Endothelial cell of umbilical vein (primary cell): ENCODE results near the gene GRIA1.

ENCODE experiments used
- EZH2 ChIP-seq: IDR thresholded peaks from 2 replicates; pipeline ENCODE4 v1.6.1; 2012; ENCODE audit warnings: borderline replicate concordance, low read depth, mild to moderate bottlenecking, moderate library complexity, low read length, inconsistent platforms; ENCODE audit not compliant: severe bottlenecking
- MYC ChIP-seq: IDR thresholded peaks from one replicate; pipeline ENCODE4 v1.6.1; 2011; ENCODE audit warnings: mild to moderate bottlenecking, low read depth, low read length
- POLR2A ChIP-seq: IDR thresholded peaks from 2 replicates; pipeline ENCODE4 v1.6.1; 2012; ENCODE audit warnings: low read depth, mild to moderate bottlenecking, control low read depth, low read length
- POLR2AphosphoS5 ChIP-seq: IDR thresholded peaks from 2 replicates; pipeline ENCODE4 v1.6.1; 2012; ENCODE audit warnings: low read depth, mild to moderate bottlenecking, control low read depth, low read length, moderate library complexity; ENCODE audit not compliant: insufficient read depth
- TF ChIP-seq, protein P1 (sequence below), 2 donors: IDR thresholded peaks; 1 replicate in 1 of 2; 2 replicates in 1 of 2; pipeline ENCODE4 v1.5.1; 2011; ENCODE audit warnings: low read length in 2 of 2, mild to moderate bottlenecking in 2 of 2, moderate library complexity in 2 of 2, control low read depth in 1 of 2, inconsistent platforms in 1 of 2, low read depth in 1 of 2; ENCODE audit not compliant: insufficient read depth in 1 of 2; ENCODE audit errors: extremely low read depth in 1 of 2

DNA sequence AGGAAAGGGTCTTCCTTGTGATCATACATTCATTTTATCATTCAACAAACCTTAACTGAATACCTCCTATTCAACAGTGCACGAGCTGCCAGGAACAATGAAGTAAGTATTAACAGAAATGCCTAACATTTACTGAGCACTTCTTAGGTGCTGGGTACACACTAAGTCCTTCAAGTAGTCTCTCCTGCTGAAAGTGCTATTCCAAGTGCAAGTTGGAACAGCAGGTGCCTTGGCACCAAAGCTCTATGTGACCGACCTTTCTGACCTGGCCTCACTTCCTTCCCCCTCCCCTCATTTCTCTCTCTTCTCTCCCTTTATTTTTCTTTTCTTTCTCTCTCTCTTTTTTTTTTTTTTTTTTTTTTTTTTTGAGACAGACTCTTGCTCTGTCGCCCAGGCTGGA lies 94.5 kb downstream of the GRIA1 start:
- TF ChIP-seq, protein P1, sequence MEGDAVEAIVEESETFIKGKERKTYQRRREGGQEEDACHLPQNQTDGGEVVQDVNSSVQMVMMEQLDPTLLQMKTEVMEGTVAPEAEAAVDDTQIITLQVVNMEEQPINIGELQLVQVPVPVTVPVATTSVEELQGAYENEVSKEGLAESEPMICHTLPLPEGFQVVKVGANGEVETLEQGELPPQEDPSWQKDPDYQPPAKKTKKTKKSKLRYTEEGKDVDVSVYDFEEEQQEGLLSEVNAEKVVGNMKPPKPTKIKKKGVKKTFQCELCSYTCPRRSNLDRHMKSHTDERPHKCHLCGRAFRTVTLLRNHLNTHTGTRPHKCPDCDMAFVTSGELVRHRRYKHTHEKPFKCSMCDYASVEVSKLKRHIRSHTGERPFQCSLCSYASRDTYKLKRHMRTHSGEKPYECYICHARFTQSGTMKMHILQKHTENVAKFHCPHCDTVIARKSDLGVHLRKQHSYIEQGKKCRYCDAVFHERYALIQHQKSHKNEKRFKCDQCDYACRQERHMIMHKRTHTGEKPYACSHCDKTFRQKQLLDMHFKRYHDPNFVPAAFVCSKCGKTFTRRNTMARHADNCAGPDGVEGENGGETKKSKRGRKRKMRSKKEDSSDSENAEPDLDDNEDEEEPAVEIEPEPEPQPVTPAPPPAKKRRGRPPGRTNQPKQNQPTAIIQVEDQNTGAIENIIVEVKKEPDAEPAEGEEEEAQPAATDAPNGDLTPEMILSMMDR (IDR thresholded peaks at IDR 0.05; ENCODE audit: extremely low read depth in 1 of 2, insufficient read depth in 1 of 2, low read depth in 1 of 2, low read length in 2 of 2): no peak
- no peak for TF ChIP-seq MYC
- no peak for TF ChIP-seq POLR2AphosphoS5
- no peak for TF ChIP-seq POLR2A
- TF ChIP-seq EZH2: no peak
